Fibroblast of mammary gland (primary cell): ENCODE data around the gene MXD3.
"Not testable (repeated sequence)": the region's sequence is repeated elsewhere in the genome, so short reads cannot be mapped to it uniquely, and the experiment has no call there.

ENCODE experiments used
- DNase-seq: peaks from one replicate; pipeline ENCODE4 v3.0.0-alpha.2; 2010; ENCODE audit warnings: low read depth
- H3K4me3 ChIP-seq: 2 replicates; pipeline ENCODE4 v1.5.1; 2011; ENCODE audit warnings: low read depth, mild to moderate bottlenecking, low read length, moderate library complexity; ENCODE audit not compliant: control insufficient read depth
- CTCF ChIP-seq: conservative IDR thresholded peaks from 2 replicates; pipeline ENCODE4 v1.5.1; 2011; ENCODE audit warnings: low read depth, low read length, inconsistent platforms; ENCODE audit not compliant: control insufficient read depth, insufficient read depth

MXD3 gene

DNA sequence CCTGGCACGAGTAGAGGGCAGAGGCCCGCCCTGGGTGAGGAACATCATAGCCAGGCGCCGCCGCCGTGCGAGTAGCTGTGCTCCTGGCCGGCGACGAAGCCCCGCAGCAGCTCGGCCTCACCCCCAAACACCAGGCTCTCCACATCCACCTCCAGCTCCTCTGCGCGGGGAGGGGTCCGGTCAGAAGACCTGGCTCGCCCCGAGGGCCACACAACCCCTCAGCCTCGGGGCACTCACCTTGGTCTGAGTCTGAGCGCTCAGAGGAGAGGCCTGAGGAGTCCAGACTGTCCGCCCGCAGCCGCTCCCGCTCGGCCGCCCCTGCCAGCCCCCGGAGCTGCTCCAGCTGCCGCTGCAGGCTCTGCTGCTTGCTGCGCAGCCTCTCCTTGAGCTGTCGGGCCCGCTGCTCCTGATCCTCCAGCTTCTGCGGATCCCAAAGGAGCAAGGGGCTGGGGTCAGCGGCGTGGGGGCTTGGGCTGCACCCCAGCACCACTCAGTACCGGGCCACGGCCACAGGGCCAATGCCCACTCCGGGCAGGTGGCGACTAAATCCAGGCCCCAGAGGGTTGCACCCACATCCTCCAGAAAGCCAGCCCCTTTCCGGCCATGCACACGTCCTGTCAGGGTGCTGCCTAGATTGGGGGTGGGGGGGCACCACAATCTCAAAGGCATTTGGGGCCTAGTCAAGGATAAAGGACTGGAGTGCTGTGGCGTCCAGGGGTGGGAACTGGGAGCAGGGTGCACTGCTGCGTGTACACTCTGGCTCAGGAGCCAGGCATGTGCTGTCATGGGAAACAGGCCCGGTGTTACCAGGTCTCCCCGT lies 3.9 kb downstream of the MXD3 start:
- H3K4me3 ChIP-seq, result no peak overlapping the region
- TF ChIP-seq CTCF, result no peak
- no peak for DNase-seq

DNA sequence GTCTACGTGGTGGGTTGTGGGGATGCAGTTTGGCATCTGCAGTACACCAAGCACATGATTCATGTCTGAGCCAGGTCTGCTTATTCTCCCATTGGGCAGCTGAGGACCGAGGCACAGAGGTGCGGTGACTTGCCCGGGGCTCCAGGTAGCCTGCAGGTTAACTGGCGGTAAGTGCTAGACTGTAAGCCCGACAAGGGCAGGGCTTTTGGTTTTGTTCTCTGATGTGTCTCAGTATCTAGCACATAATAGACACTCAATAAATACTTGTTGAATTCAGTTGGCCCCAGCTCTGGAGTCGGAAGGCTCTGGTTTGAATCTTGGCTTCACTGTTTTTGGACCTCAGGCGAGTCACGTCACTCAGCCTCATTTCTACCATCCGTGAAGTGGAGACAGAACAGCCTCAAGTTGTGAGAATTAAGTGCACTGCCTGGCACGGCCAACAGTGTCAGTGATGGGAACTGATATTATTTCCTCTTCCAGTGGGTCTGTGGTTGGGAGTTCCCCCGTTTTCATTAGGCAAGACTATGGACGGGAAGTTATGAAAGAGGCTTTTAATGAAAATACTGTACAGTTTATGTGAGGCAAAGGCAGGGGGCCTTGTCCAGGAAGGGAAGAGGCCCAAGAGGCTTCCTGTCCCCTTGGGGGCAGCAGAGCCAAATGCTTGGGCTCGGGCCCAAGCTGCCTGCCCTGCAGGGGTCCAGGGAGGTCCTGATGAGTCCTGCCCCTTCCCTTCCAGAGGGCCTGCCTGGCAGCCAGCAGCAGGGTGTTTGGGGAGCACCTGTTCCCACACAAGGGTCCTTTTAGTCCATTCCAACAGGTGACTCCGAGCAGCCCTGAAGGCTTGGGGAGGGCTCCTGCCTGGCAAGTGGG lies 4.8 kb downstream of the MXD3 start:
- DNase-seq, result peak; percentile 40
- H3K4me3 ChIP-seq, result no peak overlapping the region
- TF ChIP-seq CTCF, result no peak

DNA sequence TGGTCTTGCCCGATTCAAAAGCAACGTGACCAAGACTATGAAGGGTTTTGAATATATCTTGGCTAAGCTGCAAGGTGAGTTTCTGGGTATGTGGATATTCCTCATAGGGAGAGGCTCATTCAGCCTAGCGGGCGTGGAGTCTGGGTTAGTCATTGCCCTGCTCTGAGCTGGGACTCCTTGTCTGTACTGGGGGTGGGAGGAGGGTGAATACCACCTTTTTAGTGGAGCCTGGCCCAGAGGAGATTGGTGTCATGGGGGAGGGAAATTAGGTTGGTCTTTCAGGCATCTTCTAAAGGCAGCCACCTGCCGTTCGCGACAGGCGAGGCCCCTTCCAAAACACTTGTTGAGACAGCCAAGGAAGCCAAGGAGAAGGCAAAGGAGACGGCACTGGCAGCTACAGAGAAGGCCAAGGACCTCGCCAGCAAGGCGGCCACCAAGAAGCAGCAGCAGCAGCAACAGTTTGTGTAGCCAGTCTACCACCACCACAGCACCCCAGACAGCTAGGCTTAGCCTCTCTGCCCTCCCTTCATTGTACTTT lies 5.5 kb downstream of the MXD3 start:
- not testable (repeated sequence) for H3K4me3 ChIP-seq

GRCh38 chr5:177304392-177305119 lies 7.1 kb downstream of the MXD3 start:
- peak overlapping the region; percentile 98 for H3K4me3 ChIP-seq
- DNase-seq, result peak; percentile 41
- TF ChIP-seq CTCF, result no peak

More for the DNA sequence above, 5.5 kb downstream of the MXD3 start:
- DNase-seq, result not testable (repeated sequence)

- DNase-seq, result no peak
- peak overlapping the region; percentile 98 for H3K4me3 ChIP-seq
- TF ChIP-seq CTCF, result no peak
These were observed 7.7 kb downstream of the MXD3 start for GRCh38 chr5:177303925-177304391.

- DNase-seq, result peak; percentile 69
- no peak for TF ChIP-seq CTCF
- H3K4me3 ChIP-seq, result peak within 1 kb of the TSS; percentile 98
These were observed 8.4 kb downstream of the MXD3 start, which contains the start of the genes PRELID1 and RAB24 for GRCh38 chr5:177303121-177303924. Gene PRELID1 (plus strand): TSS chr5:177303799. CDS start chr5:177303986, 187 bp downstream. Gene RAB24 (minus strand): TSS chr5:177303719. CDS start chr5:177303288, 431 bp downstream.
